K562 (cell line): ENCODE data around the gene FAM234B. TPM values are rescaled to one million over a fixed set of nuclear protein-coding genes. Genes with fewer than 3 reads are reported as not detected.

Experiments
- ATAC-seq: fragments of 200-7000 bp; cut with Tn5 transposase; 3 replicates; pipeline ENCODE4 v1.9.1; 2020; ENCODE audit warnings: moderate library complexity
- BruUV-seq: library from RNA; stranded (reverse); fragments of 400-500 nt; replicated peaks from 2 replicates; lab custom pipeline; 2021; lab: Mats Ljungman, UMichigan
- CTCF ChIA-PET: fragments of 300-600 bp; formaldehyde crosslinking; extraction: SDS; loops from one replicate; lab custom pipeline; 2021; ENCODE audit warnings: low intra/inter-chr PET ratio; lab: Yijun Ruan, JAX
- POLR2A ChIA-PET: fragments of 300-600, 350-650 bp; sonication (Branson Sonifier 250); formaldehyde crosslinking; extraction: SDS; loops from one replicate; lab custom pipeline; 2021; ENCODE audit warnings: antibody characterized with exemption, inconsistent platforms; lab: Yijun Ruan, JAX
- DNase-seq, 4 experiments: peaks; one replicate each; pipeline versions ENCODE4 v3.0.0 to v3.0.0-alpha.2; 2011 to 2018; ENCODE audit warnings: low spot score in 3 of 4, mixed read lengths in 3 of 4; ENCODE audit errors: extremely low read depth in 1 of 4
- FAIRE-seq: peaks from 2 replicates; lab custom pipeline; 2011; peaks lifted over from hg19 to GRCh38; lab: Jason Lieb, UNC
- H2AFZ ChIP-seq: 2 replicates; pipeline ENCODE4 v1.6.0; 2011; ENCODE audit warnings: low read depth, low read length, control low read depth, inconsistent platforms
- H3K27ac ChIP-seq: fragments of 200-600 bp; 3 replicates; pipeline ENCODE4 v1.8.0; 2011; ENCODE audit warnings: low read depth, mild to moderate bottlenecking, control low read depth, inconsistent platforms, low read length, moderate library complexity, mixed read lengths; ENCODE audit errors: extremely low read depth
- H3K27me3 ChIP-seq, 2 experiments: fragments of 300-600 bp in 1 of 2; 2 replicates in 1 of 2; 3 replicates in 1 of 2; pipeline versions ENCODE4 v1.6.0 to v1.8.0; 2011; ENCODE audit warnings: inconsistent platforms in 2 of 2, low read length in 2 of 2, mild to moderate bottlenecking in 1 of 2, mixed read lengths in 1 of 2, moderate library complexity in 1 of 2; ENCODE audit not compliant: control insufficient read depth in 2 of 2, insufficient read depth in 2 of 2
- H3K36me3 ChIP-seq: fragments of 300-600 bp; 3 replicates; pipeline ENCODE4 v1.8.0; 2011; ENCODE audit warnings: mild to moderate bottlenecking, low read length, inconsistent platforms; ENCODE audit not compliant: control insufficient read depth, insufficient read depth
- H3K4me1 ChIP-seq, 2 experiments: fragments of 200-600 bp in 1 of 2; replicated peaks in 1 of 2; 2 replicates in 1 of 2; 3 replicates in 1 of 2; pipeline versions ENCODE4 v1.5.1 to v1.8.0; 2011; ENCODE audit warnings: inconsistent platforms in 2 of 2, low read length in 2 of 2, mild to moderate bottlenecking in 1 of 2, mixed read lengths in 1 of 2, moderate library complexity in 1 of 2; ENCODE audit not compliant: control insufficient read depth in 2 of 2, insufficient read depth in 2 of 2
- H3K4me2 ChIP-seq: 2 replicates; pipeline ENCODE4 v1.6.1; 2011; ENCODE audit warnings: low read length, control low read depth, inconsistent platforms, mixed read lengths; ENCODE audit not compliant: insufficient read depth
- H3K4me3 ChIP-seq: fragments of 200-600 bp; sonication (generic), shearing (Covaris generic); 2 replicates; pipeline ENCODE4 v1.5.1; 2016; ENCODE audit warnings: control low read depth, inconsistent platforms
- H3K79me2 ChIP-seq: fragments of 200-600 bp; 3 replicates; pipeline ENCODE4 v1.8.0; 2011; ENCODE audit warnings: low read length, inconsistent platforms; ENCODE audit not compliant: control insufficient read depth, insufficient read depth
- H3K9ac ChIP-seq, 2 experiments: 2 replicates each; pipeline versions ENCODE4 v1.6.0 to v1.6.1; 2011; ENCODE audit warnings: low read depth in 2 of 2, low read length in 2 of 2, control low read depth in 1 of 2, inconsistent platforms in 1 of 2, mild to moderate bottlenecking in 1 of 2, mixed read lengths in 1 of 2; ENCODE audit not compliant: insufficient read depth in 1 of 2
- H3K9me1 ChIP-seq: one replicate; pipeline ENCODE4 v1.6.0; 2011; ENCODE audit warnings: inconsistent platforms, mild to moderate bottlenecking, low read length, moderate library complexity; ENCODE audit not compliant: control insufficient read depth, insufficient read depth
- H3K9me3 ChIP-seq: replicated peaks from 2 replicates; pipeline ENCODE4 v1.5.1; 2011; ENCODE audit warnings: low read depth, low read length, inconsistent platforms; ENCODE audit not compliant: control insufficient read depth, insufficient read depth
- H4K20me1 ChIP-seq: replicated peaks from 2 replicates; pipeline ENCODE4 v1.6.1; 2011; ENCODE audit warnings: low read length, inconsistent platforms, mixed read lengths; ENCODE audit not compliant: control insufficient read depth, insufficient read depth
- GABPB2 ChIP-seq: fragments of 250-450 bp; sonication (Bioruptor Pico); conservative IDR thresholded peaks from 2 replicates; pipeline ENCODE4 v1.5.1; 2021; ENCODE audit warnings: mild to moderate bottlenecking
- NFXL1 ChIP-seq: fragments of 450-650 bp; formaldehyde crosslinking; IDR thresholded peaks from 2 replicates; pipeline ENCODE4 v1.4.0; 2021; ENCODE audit warnings: mild to moderate bottlenecking
- NR2C2 ChIP-seq, 2 experiments: fragments of 200-800 bp in 1 of 2; sonication (Bioruptor generic) in 1 of 2; sonication (generic) in 1 of 2; formaldehyde crosslinking in 1 of 2; IDR thresholded peaks; 2 replicates each; pipeline versions ENCODE4 v1.6.1 to v1.8.0; 2016 to 2022; ENCODE audit warnings: mild to moderate bottlenecking in 1 of 2, missing compliant biosample characterization in 1 of 2, missing genetic modification characterization in 1 of 2, missing genetic modification reagents in 1 of 2
- PRMT5 ChIP-seq: sonication (generic); formaldehyde crosslinking; IDR thresholded peaks from 2 replicates; pipeline ENCODE4 v1.5.0; 2020; ENCODE audit warnings: missing genetic modification reagents
- RBM15 ChIP-seq: fragments of 200-400 bp; formaldehyde crosslinking; IDR thresholded peaks from 2 replicates; pipeline ENCODE4 v1.6.1; 2018; ENCODE audit warnings: mild to moderate bottlenecking, low read length, moderate library complexity; ENCODE audit not compliant: insufficient read depth
- SNRNP70 ChIP-seq: fragments of 200-400 bp; formaldehyde crosslinking; optimal IDR thresholded peaks from 2 replicates; pipeline ENCODE3; 2017; ENCODE audit warnings: low read depth, low read length
- U2AF2 ChIP-seq: fragments of 200-400 bp; formaldehyde crosslinking; optimal IDR thresholded peaks from 2 replicates; pipeline ENCODE3; 2017; ENCODE audit warnings: low read depth, mild to moderate bottlenecking, low read length
- VEZF1 ChIP-seq: fragments of 200-800 bp; sonication (Bioruptor generic); IDR thresholded peaks from 2 replicates; pipeline ENCODE4 v1.6.1; 2017; ENCODE audit warnings: missing genetic modification characterization, missing compliant biosample characterization
- ZNF785 ChIP-seq: fragments of 250-450 bp; sonication (Bioruptor Pico); IDR thresholded peaks from 2 replicates; pipeline ENCODE4 v1.4.0; 2020; ENCODE audit warnings: mild to moderate bottlenecking
- WGBS: fragments of 100-300 bp; shearing (Covaris generic); methylation state at CpG from one replicate; pipeline ENCODE4 v1.1.6; 2016; ENCODE audit warnings: low coverage, mixed read lengths; ENCODE audit not compliant: insufficient coverage; ENCODE audit errors: missing lambda C conversion rate; 5-methylcytosine and 5-hydroxymethylcytosine counted together
- in situ Hi-C: fragments of 300-500 bp; cut with MboI; formaldehyde crosslinking; loops from 4 replicates; pipeline ENCODE4 v1.15.0; 2018; ENCODE audit warnings: inconsistent platforms, mixed read lengths
- intact Hi-C: fragments of 100-400 bp; cut with micrococcal nuclease; formaldehyde crosslinking; loops from 2 replicates; pipeline ENCODE4 v1.14.2; 2022
- polyA plus RNA-seq, 8 experiments: library from polyadenylated mRNA; depleted of rRNA in 4 of 8; stranded (reverse) in 5 of 8; unstranded in 3 of 8; fragments of >200 nt; fragmentation: Nextera tagmentation in 2 of 8; fragmentation: Illumina TruSeq in 1 of 8; extraction: Ambion mirVana in 2 of 8; extraction: Trizol in 1 of 8; gene quantifications; 2 replicates each; pipeline versions ENCODE4 v1.2.1 to v1.2.3, GENCODE V29; 2011 to 2014; ENCODE audit warnings: inconsistent platforms in 1 of 8, missing spikeins in 1 of 8
- total RNA-seq, 7 experiments: library from RNA; depleted of rRNA in 6 of 7; stranded (reverse); fragments of >200 nt in 6 of 7; fragmentation: Illumina TruSeq in 2 of 7; extraction: Trizol in 2 of 7; gene quantifications; 2 replicates each; pipeline versions ENCODE4 v1.2.1 to v1.2.3, GENCODE V29; 2011 to 2021; ENCODE audit warnings: low replicate concordance in 1 of 7

The FAM234B gene
- total and polyA plus RNA-seq, 9 of the 15 experiments (the other 6 are each of a cell fraction or from before 2014, with no cell fraction given), result 1.00 to 4.3 (median 2.0) TPM

GRCh38 chr12:13091832-13092231 lies 47.7 kb downstream of the FAM234B start (continued):
- no peak for TF ChIP-seq ZNF785
- no peak for TF ChIP-seq SNRNP70
- TF ChIP-seq PRMT5 (CRISPR knock-in tag), result no peak

- TF ChIP-seq RBM15, result no peak
- TF ChIP-seq VEZF1, result no peak
- TF ChIP-seq U2AF2, result no peak
- no peak for TF ChIP-seq NFXL1
- no peak for TF ChIP-seq GABPB2
- TF ChIP-seq NR2C2 (CRISPR knock-in tag; IDR thresholded peaks at IDR 0.05), result no peak
- TF ChIP-seq NR2C2 (tag; IDR thresholded peaks at IDR 0.05), result no peak
- FAIRE-seq (no peak), ATAC-seq (no peak), DNase-seq (no peak)
- WGBS, result 0% methylated on average over 5 of the region's 7 CpGs
- ChIA-PET POLR2A (no interaction called here), CTCF (no interaction called here)
- no peak overlapping the region for H3K4me3 ChIP-seq
- in situ Hi-C loops (no loop called here), intact Hi-C loops (loop anchor here (10.0 kb wide), 1 partner anchor 179 kb away; no protein-coding TSS in a partner anchor)
- no peak overlapping the region for H3K4me2 ChIP-seq
- no peaks in the 10 kb centered on the region; a peak in 1 of 5 replicates for H3K4me1 ChIP-seq
- no peak overlapping the region; a peak in 1 of 4 replicates for H3K9ac ChIP-seq
- no peaks in the 10 kb centered on the region for H3K9me1 ChIP-seq
- H3K36me3 ChIP-seq, result no peaks in the 10 kb centered on the region
- H3K27me3 ChIP-seq, result peaks cover 8 to 46% of the 10 kb centered on the region in 2 experiments; a peak in 3 of 5 replicates
- no peaks in the 10 kb centered on the region for H3K9me3 ChIP-seq
- no peaks in the 10 kb centered on the region for H3K79me2 ChIP-seq
- no TSS peak for BruUV-seq
- no peak overlapping the region for H2AFZ ChIP-seq
- no peaks in the 10 kb centered on the region for H4K20me1 ChIP-seq
- no peak overlapping the region for H3K27ac ChIP-seq
These were observed 49.1 kb downstream of the FAM234B start for GRCh38 chr12:13093191-13093847.
